Activated CD4-positive, alpha-beta T cell treated with anti-CD3 and anti-CD28 coated beads for 1 hour (primary cell): ENCODE results near the gene TMEM135.

Experiments used
- DNase-seq: peaks from one replicate; pipeline ENCODE4 v3.0.0-alpha.2; 2020

TMEM135 gene

GRCh38 chr11:87203907-87204602 lies 166.3 kb downstream of the TMEM135 start:
- no peak for DNase-seq

- no peak for DNase-seq
Observed at GRCh38 chr11:87212891-87213290, 175.2 kb downstream of the TMEM135 start.

GRCh38 chr11:87213444-87213843 lies 175.7 kb downstream of the TMEM135 start:
- no peak for DNase-seq

- DNase-seq, result no peak
Observed at GRCh38 chr11:87215236-87215635, 177.5 kb downstream of the TMEM135 start.

- DNase-seq, result no peak
Observed at GRCh38 chr11:87219266-87219665, 181.5 kb downstream of the TMEM135 start.

GRCh38 chr11:87223816-87224215 lies 186.1 kb downstream of the TMEM135 start:
- no peak for DNase-seq

GRCh38 chr11:87224486-87224885 lies 186.8 kb downstream of the TMEM135 start:
- DNase-seq, result no peak

- no peak for DNase-seq
Observed at GRCh38 chr11:87228820-87229219, 191.1 kb downstream of the TMEM135 start.

- DNase-seq, result no peak
Observed at GRCh38 chr11:87230995-87231394, 193.3 kb downstream of the TMEM135 start.

- DNase-seq, result no peak
Observed at GRCh38 chr11:87232320-87232719, 194.6 kb downstream of the TMEM135 start.

- no peak for DNase-seq
Observed at GRCh38 chr11:87235366-87235765, 197.6 kb downstream of the TMEM135 start.

GRCh38 chr11:87236368-87236767 lies 198.6 kb downstream of the TMEM135 start:
- DNase-seq, result no peak

- no peak for DNase-seq
Observed at GRCh38 chr11:87239001-87239400, 201.3 kb downstream of the TMEM135 start.

GRCh38 chr11:87239531-87239930 lies 201.8 kb downstream of the TMEM135 start:
- DNase-seq, result no peak

- DNase-seq, result no peak
Observed at GRCh38 chr11:87251560-87251959, 213.8 kb downstream of the TMEM135 start.

GRCh38 chr11:87252869-87253268 lies 215.1 kb downstream of the TMEM135 start:
- DNase-seq, result no peak

GRCh38 chr11:87254562-87254961 lies 216.8 kb downstream of the TMEM135 start:
- no peak for DNase-seq

GRCh38 chr11:87255589-87255988 lies 217.9 kb downstream of the TMEM135 start:
- no peak for DNase-seq

GRCh38 chr11:87256694-87257340 lies 219.1 kb downstream of the TMEM135 start:
- DNase-seq, result no peak

GRCh38 chr11:87258171-87258833 lies 220.6 kb downstream of the TMEM135 start:
- no peak for DNase-seq

- no peak for DNase-seq
Observed at GRCh38 chr11:87259736-87260135, 222.0 kb downstream of the TMEM135 start.

- DNase-seq, result no peak
Observed at GRCh38 chr11:87260811-87261210, 223.1 kb downstream of the TMEM135 start.

- no peak for DNase-seq
Observed at GRCh38 chr11:87263264-87263838, 225.6 kb downstream of the TMEM135 start.

GRCh38 chr11:87263979-87264378 lies 226.2 kb downstream of the TMEM135 start:
- no peak for DNase-seq
